Tibial nerve (tissue), 4 donors: ENCODE results near the gene ABCB10. TPM values are rescaled to one million over a fixed set of nuclear protein-coding genes. Genes with fewer than 3 reads are reported as not detected.
A peak's percentile ranks its signal among the peaks of the same experiment; 100 is the strongest.
"Not testable (repeated sequence)": the region's sequence is repeated elsewhere in the genome, so short reads cannot be mapped to it uniquely, and the experiment has no call there.

Experiments
- DNase-seq, 2 donors: peaks; one replicate each; pipeline ENCODE4 v3.0.0-alpha.2; 2019; ENCODE audit warnings: low spot score in 2 of 2
- H3K27ac ChIP-seq, 4 donors: fragments of 200-600 bp; sonication (generic) in 3 of 4; one replicate each; pipeline ENCODE4 v1.5.1; 2017 to 2019; ENCODE audit warnings: mild to moderate bottlenecking in 1 of 4
- H3K27me3 ChIP-seq, 2 donors: fragments of 200-600 bp; sonication (generic) in 1 of 2; one replicate each; pipeline versions ENCODE4 v1.5.1 to v1.6.0; 2017 to 2019
- H3K36me3 ChIP-seq, 3 donors: fragments of 200-600 bp; sonication (generic); one replicate each; pipeline ENCODE4 v1.5.1; 2018 to 2019
- H3K4me1 ChIP-seq, 4 donors: fragments of 200-600 bp; sonication (generic) in 3 of 4; one replicate each; pipeline ENCODE4 v1.5.1; 2017 to 2019
- H3K4me3 ChIP-seq, 4 donors: fragments of 200-600 bp; sonication (generic) in 3 of 4; one replicate each; pipeline ENCODE4 v1.5.1; 2017 to 2019; ENCODE audit warnings: mild to moderate bottlenecking in 1 of 4, moderate library complexity in 1 of 4
- H3K9me3 ChIP-seq, 4 donors: fragments of 200-600 bp; sonication (generic) in 3 of 4; one replicate each; pipeline ENCODE4 v1.5.1; 2017 to 2019
- EP300 ChIP-seq, 2 donors: sonication (generic); formaldehyde crosslinking; IDR thresholded peaks; one replicate each; pipeline ENCODE4 v1.6.1; 2017; ENCODE audit warnings: antibody characterized with exemption in 2 of 2, mild to moderate bottlenecking in 1 of 2
- POLR2A ChIP-seq, 2 donors: fragments of 450-650 bp; IDR thresholded peaks; one replicate each; pipeline ENCODE4 v1.6.1; 2017; ENCODE audit warnings: antibody characterized with exemption in 2 of 2, mild to moderate bottlenecking in 2 of 2, moderate library complexity in 2 of 2
- WGBS, 2 donors: methylation state at CpG; one replicate each; pipeline ENCODE4 v1.1.5; 2018; 5-methylcytosine and 5-hydroxymethylcytosine counted together
- total RNA-seq, 4 donors: library from RNA; depleted of rRNA; stranded (reverse); fragments of >200 nt; gene quantifications; one replicate each; pipeline ENCODE4 v1.1.0, GENCODE V29; 2016
- TF ChIP-seq, protein P1 (sequence below), 5 experiments: fragments of 200-600 bp in 3 of 5; fragments of 450-650 bp in 2 of 5; sonication (generic) in 3 of 5; IDR thresholded peaks; one replicate each; pipeline ENCODE4 v1.5.1; 2016 to 2019; ENCODE audit warnings: antibody characterized with exemption in 5 of 5, mild to moderate bottlenecking in 3 of 5, moderate library complexity in 2 of 5

ABCB10 gene
- total RNA-seq, 4 donors from 2014 or later: 24.7 to 39.1 (median 27.2) TPM

DNA sequence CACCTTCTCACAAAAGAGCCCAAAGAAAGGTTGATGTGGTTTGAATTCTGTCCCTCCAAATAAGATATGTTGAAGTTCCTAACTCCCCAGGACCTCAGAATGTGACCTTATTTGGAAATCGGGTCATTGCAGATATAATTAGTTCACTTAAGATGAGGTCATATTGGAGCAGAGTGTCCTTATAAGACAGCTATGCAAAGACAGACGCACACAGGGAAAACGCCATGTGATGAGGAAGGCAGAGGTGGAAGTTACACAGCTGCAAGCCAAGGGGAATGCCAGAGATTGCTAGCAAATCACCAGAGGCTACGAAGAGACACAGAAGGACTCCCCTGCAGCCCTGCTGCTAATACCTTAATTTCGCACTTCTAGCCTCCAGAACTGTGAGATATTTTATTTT, 5.2 kb upstream of the ABCB10 start:
- no peaks in the 10 kb centered on the region for H3K27me3 ChIP-seq
- no peak overlapping the region for H3K4me3 ChIP-seq
- no peaks in the 10 kb centered on the region for H3K9me3 ChIP-seq
- H3K4me1 ChIP-seq: peaks cover 0 to 8% (median 0%) of the 10 kb centered on the region in 4 donors
- no peak for DNase-seq
- WGBS, 2 donors: 41 to 46% methylated on average over 5 of the region's 5 CpGs
- no peaks in the 10 kb centered on the region for H3K36me3 ChIP-seq
- H3K27ac ChIP-seq: peak overlapping the region in 1 of 4 donors; percentile 38
- TF ChIP-seq POLR2A (IDR thresholded peaks at IDR 0.05): no peak
- TF ChIP-seq EP300 (IDR thresholded peaks at IDR 0.05): peak; percentile 58 to 76

GRCh38 chr1:229563241-229563640, 4.7 kb upstream of the ABCB10 start:
- Histone ChIP-seq H3K36me3 (no peaks in the 10 kb centered on the region), H3K27ac (peak overlapping the region in 2 of 4 donors; percentile 38 to 40), H3K4me1 (peaks cover 0 to 8% (median 0%) of the 10 kb centered on the region in 4 donors), H3K4me3 (no peak overlapping the region), H3K27me3 (no peaks in the 10 kb centered on the region), H3K9me3 (no peaks in the 10 kb centered on the region)
- 40 to 62% methylated on average over 7 of the region's 7 CpGs for WGBS, 2 donors
- DNase-seq: no peak
- TF ChIP-seq POLR2A (IDR thresholded peaks at IDR 0.05) (no peak), EP300 (IDR thresholded peaks at IDR 0.05) (no peak)
- TF ChIP-seq, protein P1, sequence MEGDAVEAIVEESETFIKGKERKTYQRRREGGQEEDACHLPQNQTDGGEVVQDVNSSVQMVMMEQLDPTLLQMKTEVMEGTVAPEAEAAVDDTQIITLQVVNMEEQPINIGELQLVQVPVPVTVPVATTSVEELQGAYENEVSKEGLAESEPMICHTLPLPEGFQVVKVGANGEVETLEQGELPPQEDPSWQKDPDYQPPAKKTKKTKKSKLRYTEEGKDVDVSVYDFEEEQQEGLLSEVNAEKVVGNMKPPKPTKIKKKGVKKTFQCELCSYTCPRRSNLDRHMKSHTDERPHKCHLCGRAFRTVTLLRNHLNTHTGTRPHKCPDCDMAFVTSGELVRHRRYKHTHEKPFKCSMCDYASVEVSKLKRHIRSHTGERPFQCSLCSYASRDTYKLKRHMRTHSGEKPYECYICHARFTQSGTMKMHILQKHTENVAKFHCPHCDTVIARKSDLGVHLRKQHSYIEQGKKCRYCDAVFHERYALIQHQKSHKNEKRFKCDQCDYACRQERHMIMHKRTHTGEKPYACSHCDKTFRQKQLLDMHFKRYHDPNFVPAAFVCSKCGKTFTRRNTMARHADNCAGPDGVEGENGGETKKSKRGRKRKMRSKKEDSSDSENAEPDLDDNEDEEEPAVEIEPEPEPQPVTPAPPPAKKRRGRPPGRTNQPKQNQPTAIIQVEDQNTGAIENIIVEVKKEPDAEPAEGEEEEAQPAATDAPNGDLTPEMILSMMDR (IDR thresholded peaks at IDR 0.05): no peak

DNA sequence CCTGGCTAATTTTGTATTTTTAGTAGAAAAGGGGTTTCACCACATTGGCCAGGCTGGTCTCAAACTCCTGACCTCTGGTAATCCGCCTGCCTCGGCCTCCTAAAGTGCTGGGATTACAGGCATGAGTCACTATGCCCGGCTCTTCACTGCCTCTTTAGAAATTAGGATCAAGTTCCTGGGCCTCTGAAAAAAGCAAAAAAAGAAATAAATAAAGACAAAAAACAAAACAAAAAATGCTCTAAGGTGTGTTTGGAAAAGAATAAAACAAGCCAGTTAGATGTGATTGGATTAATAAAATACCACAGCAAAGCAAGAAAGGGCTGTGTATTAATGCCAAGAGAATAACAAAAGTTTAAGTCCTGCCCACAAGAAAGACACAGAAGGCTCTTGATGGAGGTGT, 4.2 kb upstream of the ABCB10 start:
- no peaks in the 10 kb centered on the region for H3K27me3 ChIP-seq
- H3K36me3 ChIP-seq: no peaks in the 10 kb centered on the region
- H3K4me1 ChIP-seq: peaks cover 0 to 10% (median 0%) of the 10 kb centered on the region in 4 donors
- TF ChIP-seq POLR2A (IDR thresholded peaks at IDR 0.05) (no peak), EP300 (IDR thresholded peaks at IDR 0.05) (no peak)
- TF ChIP-seq, protein P1 (IDR thresholded peaks at IDR 0.05): no peak
- no peak for DNase-seq
- no peaks in the 10 kb centered on the region for H3K9me3 ChIP-seq
- H3K27ac ChIP-seq: peak overlapping the region in 2 of 4 donors; percentile 38 to 40
- WGBS, 2 donors: 70% methylated on average over 3 of the region's 3 CpGs
- H3K4me3 ChIP-seq: no peak overlapping the region

- TF ChIP-seq, protein P1 (IDR thresholded peaks at IDR 0.05): no peak
- no peak for TF ChIP-seq POLR2A (IDR thresholded peaks at IDR 0.05)
- TF ChIP-seq EP300 (IDR thresholded peaks at IDR 0.05): no peak
- H3K9me3 ChIP-seq: no peaks in the 10 kb centered on the region
- WGBS, 2 donors: 75 to 76% methylated on average over 5 of the region's 5 CpGs
- DNase-seq: no peak
- peaks cover 5 to 25% (median 12%) of the 10 kb centered on the region in 4 donors for H3K4me1 ChIP-seq
- no peaks in the 10 kb centered on the region for H3K36me3 ChIP-seq
- no peaks in the 10 kb centered on the region for H3K27me3 ChIP-seq
- no peak overlapping the region for H3K27ac ChIP-seq
- H3K4me3 ChIP-seq: no peak overlapping the region
Observed at GRCh38 chr1:229561141-229561540, 2.6 kb upstream of the ABCB10 start.

DNA sequence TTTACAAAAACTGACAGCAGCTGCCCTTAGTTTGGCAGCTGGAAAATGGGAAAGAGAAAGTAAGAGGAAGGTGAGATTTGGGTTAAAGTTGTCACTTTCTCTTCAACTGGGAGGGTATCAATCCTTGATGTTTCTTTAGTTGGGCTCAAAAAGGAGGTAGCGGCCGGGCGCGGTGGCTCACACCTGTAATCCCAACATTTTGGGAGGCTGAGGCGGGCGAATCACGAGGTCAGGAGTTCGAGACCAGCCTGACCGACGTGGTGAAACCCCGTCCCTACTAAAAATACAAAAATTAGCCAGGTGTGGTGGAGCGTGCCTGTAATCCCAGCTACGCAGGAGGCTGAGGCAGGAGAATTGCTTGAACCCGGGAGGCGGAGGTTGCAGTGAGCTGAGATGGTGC, 1.6 kb upstream of the ABCB10 start:
- H3K36me3 ChIP-seq, H3K27me3 ChIP-seq, DNase-seq, H3K4me3 ChIP-seq, H3K9me3 ChIP-seq, H3K27ac ChIP-seq: not testable (repeated sequence)
- H3K4me1 ChIP-seq: peaks cover 5 to 36% (median 14%) of the 10 kb centered on the region in 4 donors
- WGBS, 2 donors: 95 to 96% methylated on average over 15 of the region's 15 CpGs

GRCh38 chr1:229559336-229559801, 862 bp upstream of the ABCB10 start:
- not testable (repeated sequence) for DNase-seq, H3K9me3 ChIP-seq, H3K36me3 ChIP-seq, H3K27me3 ChIP-seq
- 44 to 53% methylated on average over 20 of the region's 20 CpGs for WGBS, 2 donors
- H3K27ac ChIP-seq: peak overlapping the region; percentile 71 to 91 (median 82)
- peaks cover 5 to 42% (median 14%) of the 10 kb centered on the region in 4 donors for H3K4me1 ChIP-seq
- H3K4me3 ChIP-seq: peak overlapping the region; percentile 43 to 91 (median 78)
